GM19099 (cell line): ENCODE measurements around the gene NR2F6.

Source experiments
- POLR2A ChIP-seq: IDR thresholded peaks from 3 replicates; pipeline ENCODE4 v1.6.1; 2011; ENCODE audit warnings: low read depth; ENCODE audit not compliant: insufficient read length; ENCODE audit errors: extremely low read depth

The NR2F6 gene

DNA sequence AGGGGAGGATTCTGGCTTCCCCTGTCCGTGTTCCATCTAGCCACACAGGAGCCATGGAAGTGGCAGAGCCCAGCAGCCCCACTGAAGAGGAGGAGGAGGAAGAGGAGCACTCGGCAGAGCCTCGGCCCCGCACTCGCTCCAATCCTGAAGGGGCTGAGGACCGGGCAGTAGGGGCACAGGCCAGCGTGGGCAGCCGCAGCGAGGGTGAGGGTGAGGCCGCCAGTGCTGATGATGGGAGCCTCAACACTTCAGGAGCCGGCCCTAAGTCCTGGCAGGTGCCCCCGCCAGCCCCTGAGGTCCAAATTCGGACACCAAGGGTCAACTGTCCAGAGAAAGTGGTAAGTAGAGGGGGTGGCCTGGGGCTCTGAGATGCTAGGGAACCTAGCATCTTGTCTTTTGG, 23.0 kb upstream of the NR2F6 start:
- no peak for TF ChIP-seq POLR2A

GRCh38 chr19:17266975-17267788, 21.5 kb upstream of the NR2F6 start, which contains the start of gene BABAM1:
Gene BABAM1, plus strand, starts transcription at chr19:17267443. Its CDS starts 1,364 bp downstream, at chr19:17268807.
- TF ChIP-seq POLR2A: peak; percentile 78

GRCh38 chr19:17266589-17266974, 20.9 kb upstream of the NR2F6 start:
- TF ChIP-seq POLR2A: peak; percentile 53

GRCh38 chr19:17266026-17266425, 20.3 kb upstream of the NR2F6 start:
- no peak for TF ChIP-seq POLR2A

GRCh38 chr19:17264641-17264979, 18.9 kb upstream of the NR2F6 start, which contains the start of gene USHBP1:
Gene USHBP1, minus strand, starts transcription at chr19:17264745. Its CDS starts 446 bp downstream, at chr19:17264299.
- TF ChIP-seq POLR2A: no peak

GRCh38 chr19:17263712-17264640, 18.3 kb upstream of the NR2F6 start:
- no peak for TF ChIP-seq POLR2A

GRCh38 chr19:17262557-17262956, 16.8 kb upstream of the NR2F6 start:
- TF ChIP-seq POLR2A: no peak

GRCh38 chr19:17260842-17261325, 15.2 kb upstream of the NR2F6 start:
- TF ChIP-seq POLR2A: no peak

DNA sequence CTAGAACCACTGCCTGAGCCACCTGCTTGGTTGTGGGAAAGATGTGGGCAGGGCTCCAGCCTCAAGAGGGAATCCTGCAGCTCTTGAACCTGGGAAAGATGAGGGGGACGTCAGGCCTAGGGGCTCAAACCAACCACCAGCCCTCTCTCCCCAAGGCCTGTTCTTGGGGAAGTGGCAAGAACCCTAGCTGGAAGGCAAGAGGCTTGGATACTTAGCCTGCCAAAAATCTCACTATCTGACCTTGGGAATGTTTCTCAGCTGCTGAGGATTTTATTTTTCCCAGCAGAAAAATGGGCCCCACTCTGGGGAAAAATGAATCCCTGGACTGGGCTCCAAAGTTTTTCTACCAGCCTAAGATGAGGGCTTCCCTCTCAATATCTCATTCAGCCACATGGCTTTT, 14.2 kb upstream of the NR2F6 start:
- TF ChIP-seq POLR2A: no peak

- no peak for TF ChIP-seq POLR2A
These were observed 13.5 kb upstream of the NR2F6 start for GRCh38 chr19:17259118-17259780.

DNA sequence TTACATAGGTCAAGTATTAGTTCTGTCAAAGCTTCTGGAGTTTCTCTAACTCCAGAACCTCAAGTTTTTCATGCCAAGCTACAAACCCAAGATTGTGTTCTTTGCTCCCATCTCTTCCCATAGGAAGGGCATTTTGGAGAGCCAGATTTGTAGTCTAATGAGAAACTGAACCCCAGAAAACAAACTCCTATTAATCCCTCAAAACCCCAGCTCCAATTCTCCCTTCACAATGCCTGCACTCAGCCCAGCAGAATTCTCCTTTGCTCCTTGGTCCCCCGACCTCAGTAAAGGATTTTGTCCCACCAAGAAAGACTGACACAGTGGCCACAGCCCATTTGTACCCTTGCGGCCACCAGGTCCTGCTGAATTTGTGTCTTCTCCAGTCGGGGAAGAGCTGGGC, 10.4 kb upstream of the NR2F6 start:
- TF ChIP-seq POLR2A: no peak

GRCh38 chr19:17255150-17255621, 9.5 kb upstream of the NR2F6 start:
- TF ChIP-seq POLR2A: no peak

DNA sequence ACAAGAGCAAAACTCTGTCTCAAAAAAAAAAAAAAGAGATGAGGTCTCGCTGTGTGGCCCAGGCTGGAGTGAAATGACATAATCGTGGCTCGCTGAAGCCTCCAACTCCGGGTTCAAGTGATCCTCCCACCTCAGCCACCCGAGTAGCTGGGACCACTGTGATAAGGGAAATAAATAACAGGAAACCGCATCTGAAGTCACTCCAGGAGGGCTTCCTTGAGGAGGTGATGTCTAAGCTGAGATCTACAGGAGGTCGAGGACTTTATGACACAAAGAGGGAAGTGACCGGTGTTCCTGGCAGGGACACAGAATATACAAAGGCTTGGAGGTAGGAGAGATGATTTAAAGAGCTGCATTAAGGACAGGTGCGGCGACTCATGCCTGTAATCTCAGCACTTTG, 8.9 kb upstream of the NR2F6 start:
- TF ChIP-seq POLR2A: no peak

GRCh38 chr19:17249887-17250548, 4.3 kb upstream of the NR2F6 start:
- TF ChIP-seq POLR2A: no peak
